Fibroblast of the aortic adventitia (primary cell): ENCODE measurements around the gene ZYG11A. TPM values are rescaled to one million over a fixed set of nuclear protein-coding genes. Genes with fewer than 3 reads are reported as not detected.
A peak's percentile ranks its signal among the peaks of the same experiment; 100 is the strongest.

Experiments used
- DNase-seq: peaks from one replicate; pipeline ENCODE4 v3.0.0-alpha.2; 2010; ENCODE audit warnings: low read depth
- H3K4me3 ChIP-seq: 2 replicates; pipeline ENCODE4 v1.5.1; 2011; ENCODE audit warnings: low read depth, mild to moderate bottlenecking, control low read depth, low read length, moderate library complexity
- CTCF ChIP-seq: IDR thresholded peaks from 2 replicates; pipeline ENCODE4 v1.5.1; 2011; ENCODE audit warnings: mild to moderate bottlenecking, low read length, control low read depth, inconsistent platforms; ENCODE audit not compliant: insufficient read depth
- total RNA-seq: library from RNA; depleted of rRNA; stranded (reverse); fragments of >200 nt; gene quantifications from 2 replicates; pipeline ENCODE4 v1.2.3, GENCODE V29; 2012; ENCODE audit warnings: low replicate concordance

ZYG11A gene
- total RNA-seq, 1 donor: 0.72 TPM

GRCh38 chr1:52901384-52901783, 58.8 kb downstream of the ZYG11A start:
- no peak overlapping the region for H3K4me3 ChIP-seq

GRCh38 chr1:52904208-52904926, 61.8 kb downstream of the ZYG11A start:
- DNase-seq: no peak
- no peak for TF ChIP-seq CTCF
- H3K4me3 ChIP-seq: no peak overlapping the region

More at GRCh38 chr1:52901384-52901783, 58.8 kb downstream of the ZYG11A start:
- TF ChIP-seq CTCF: peak; percentile 7
- DNase-seq: no peak

GRCh38 chr1:52904927-52905698, 62.6 kb downstream of the ZYG11A start:
- TF ChIP-seq CTCF: peak; percentile 45
- H3K4me3 ChIP-seq: no peak overlapping the region
- DNase-seq: peak; percentile 31

- DNase-seq: no peak
- no peak for TF ChIP-seq CTCF
- no peak overlapping the region for H3K4me3 ChIP-seq
These were observed 63.6 kb downstream of the ZYG11A start for GRCh38 chr1:52906135-52906603.

GRCh38 chr1:52907068-52907811, 64.7 kb downstream of the ZYG11A start:
- H3K4me3 ChIP-seq: no peak overlapping the region
- no peak for TF ChIP-seq CTCF
- DNase-seq: no peak

GRCh38 chr1:52907812-52908153, 65.2 kb downstream of the ZYG11A start:
- no peak for TF ChIP-seq CTCF
- DNase-seq: no peak
- H3K4me3 ChIP-seq: no peak overlapping the region
